GM18517 (cell line): ENCODE measurements around the gene ADAM23.
"Not testable (repeated sequence)": the region's sequence is repeated elsewhere in the genome, so short reads cannot be mapped to it uniquely, and the experiment has no call there.

Source experiments
- ATAC-seq: cut with Tn5 transposase; IDR thresholded peaks from one replicate; pipeline ENCODE4 v1.9.1; 2021; ENCODE audit warnings: mild to moderate bottlenecking, moderate library complexity; ENCODE audit not compliant: unreplicated experiment

ADAM23 gene, protein sequence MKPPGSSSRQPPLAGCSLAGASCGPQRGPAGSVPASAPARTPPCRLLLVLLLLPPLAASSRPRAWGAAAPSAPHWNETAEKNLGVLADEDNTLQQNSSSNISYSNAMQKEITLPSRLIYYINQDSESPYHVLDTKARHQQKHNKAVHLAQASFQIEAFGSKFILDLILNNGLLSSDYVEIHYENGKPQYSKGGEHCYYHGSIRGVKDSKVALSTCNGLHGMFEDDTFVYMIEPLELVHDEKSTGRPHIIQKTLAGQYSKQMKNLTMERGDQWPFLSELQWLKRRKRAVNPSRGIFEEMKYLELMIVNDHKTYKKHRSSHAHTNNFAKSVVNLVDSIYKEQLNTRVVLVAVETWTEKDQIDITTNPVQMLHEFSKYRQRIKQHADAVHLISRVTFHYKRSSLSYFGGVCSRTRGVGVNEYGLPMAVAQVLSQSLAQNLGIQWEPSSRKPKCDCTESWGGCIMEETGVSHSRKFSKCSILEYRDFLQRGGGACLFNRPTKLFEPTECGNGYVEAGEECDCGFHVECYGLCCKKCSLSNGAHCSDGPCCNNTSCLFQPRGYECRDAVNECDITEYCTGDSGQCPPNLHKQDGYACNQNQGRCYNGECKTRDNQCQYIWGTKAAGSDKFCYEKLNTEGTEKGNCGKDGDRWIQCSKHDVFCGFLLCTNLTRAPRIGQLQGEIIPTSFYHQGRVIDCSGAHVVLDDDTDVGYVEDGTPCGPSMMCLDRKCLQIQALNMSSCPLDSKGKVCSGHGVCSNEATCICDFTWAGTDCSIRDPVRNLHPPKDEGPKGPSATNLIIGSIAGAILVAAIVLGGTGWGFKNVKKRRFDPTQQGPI

DNA sequence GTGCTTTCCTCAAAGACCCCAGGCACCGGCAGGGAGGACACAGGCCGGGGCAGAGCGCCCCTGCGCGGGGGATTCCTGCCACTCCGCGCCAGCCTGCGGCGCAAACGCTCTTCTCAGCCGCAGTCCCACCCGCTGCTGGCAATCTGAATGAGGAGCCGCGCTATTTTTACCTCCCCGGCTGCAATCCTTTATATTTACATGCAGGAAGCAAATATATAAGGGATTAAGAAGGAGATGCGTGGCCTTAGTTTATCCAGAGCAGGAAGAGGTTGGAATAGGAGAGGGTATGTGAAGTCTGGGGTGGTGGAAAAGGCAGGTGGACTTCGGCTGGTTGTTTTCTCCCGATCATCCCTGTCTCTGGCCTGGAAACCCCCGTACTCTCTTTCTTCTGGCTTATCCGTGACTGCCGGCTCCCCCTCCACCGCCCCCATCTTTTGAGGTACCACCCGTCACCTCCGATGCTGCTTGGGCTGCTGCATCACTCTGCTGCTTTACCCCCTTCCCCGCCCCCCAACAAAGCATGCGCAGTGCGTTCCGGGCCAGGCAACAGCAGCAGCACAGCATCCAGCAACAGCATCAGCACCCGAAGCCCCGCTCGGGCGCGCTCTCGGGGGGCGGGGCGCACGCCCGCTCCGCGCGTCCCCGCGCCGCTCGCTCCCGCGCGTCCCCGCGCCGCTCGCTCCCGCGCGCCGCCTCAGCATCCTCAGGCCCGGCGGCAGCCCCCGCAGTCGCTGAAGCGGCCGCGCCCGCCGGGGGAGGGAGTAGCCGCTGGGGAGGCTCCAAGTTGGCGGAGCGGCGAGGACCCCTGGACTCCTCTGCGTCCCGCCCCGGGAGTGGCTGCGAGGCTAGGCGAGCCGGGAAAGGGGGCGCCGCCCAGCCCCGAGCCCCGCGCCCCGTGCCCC is at the start of gene ADAM23:
Gene ADAM23, plus strand, starts transcription at position 700 of the 902 bp plus-strand sequence. CDS start 335 bp downstream, outside the sequence.
- ATAC-seq = peak; percentile 57

DNA sequence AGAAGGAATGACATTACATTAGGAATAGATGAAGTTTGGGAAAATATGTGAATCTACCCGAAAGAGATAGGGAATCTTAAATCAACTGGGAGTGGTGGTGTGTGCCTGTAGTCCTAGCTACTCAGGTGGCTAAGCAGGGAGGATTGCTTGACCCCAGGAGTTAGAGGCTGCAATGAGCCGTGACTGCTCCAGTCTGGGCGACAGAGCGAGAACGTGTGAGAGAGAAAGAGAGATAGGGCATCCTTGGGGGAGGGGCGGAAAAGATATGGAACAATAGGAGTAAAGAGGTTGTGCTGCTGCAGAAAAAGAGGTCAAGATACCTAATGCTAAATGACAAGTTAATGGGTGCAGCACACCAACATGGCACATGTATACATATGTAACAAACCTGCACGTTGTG is 47.1 kb upstream of the ADAM23 start:
- no peak for ATAC-seq

DNA sequence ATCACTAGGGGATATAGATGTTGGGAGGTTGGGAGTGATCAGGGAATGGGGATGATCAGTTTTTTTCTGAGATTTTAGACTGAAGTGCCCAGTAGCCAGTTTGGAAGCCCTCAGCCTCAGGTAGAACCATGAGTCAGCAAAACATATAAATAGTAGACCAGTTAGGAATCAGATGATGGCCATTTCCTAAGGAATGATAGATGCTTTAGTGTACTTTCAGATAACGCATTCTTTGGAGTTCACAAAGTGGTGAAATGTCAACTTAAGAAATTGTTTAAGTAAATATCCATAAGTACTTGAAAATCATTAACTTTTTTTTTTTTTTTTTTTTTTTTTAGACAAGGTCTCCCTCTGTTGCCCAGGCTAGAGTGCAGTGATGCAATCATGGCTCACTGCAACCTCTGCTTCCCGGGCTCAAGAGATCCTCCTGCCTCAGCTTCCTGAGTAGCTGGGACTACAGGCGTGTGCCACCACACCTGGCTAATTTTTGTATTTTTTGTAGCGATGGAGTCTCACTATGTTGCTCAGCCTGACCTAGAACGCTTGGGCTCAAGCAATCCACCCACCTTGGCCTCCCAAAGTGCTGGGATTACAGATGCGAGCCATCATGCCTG is 40.3 kb upstream of the ADAM23 start:
- ATAC-seq = not testable (repeated sequence)

DNA sequence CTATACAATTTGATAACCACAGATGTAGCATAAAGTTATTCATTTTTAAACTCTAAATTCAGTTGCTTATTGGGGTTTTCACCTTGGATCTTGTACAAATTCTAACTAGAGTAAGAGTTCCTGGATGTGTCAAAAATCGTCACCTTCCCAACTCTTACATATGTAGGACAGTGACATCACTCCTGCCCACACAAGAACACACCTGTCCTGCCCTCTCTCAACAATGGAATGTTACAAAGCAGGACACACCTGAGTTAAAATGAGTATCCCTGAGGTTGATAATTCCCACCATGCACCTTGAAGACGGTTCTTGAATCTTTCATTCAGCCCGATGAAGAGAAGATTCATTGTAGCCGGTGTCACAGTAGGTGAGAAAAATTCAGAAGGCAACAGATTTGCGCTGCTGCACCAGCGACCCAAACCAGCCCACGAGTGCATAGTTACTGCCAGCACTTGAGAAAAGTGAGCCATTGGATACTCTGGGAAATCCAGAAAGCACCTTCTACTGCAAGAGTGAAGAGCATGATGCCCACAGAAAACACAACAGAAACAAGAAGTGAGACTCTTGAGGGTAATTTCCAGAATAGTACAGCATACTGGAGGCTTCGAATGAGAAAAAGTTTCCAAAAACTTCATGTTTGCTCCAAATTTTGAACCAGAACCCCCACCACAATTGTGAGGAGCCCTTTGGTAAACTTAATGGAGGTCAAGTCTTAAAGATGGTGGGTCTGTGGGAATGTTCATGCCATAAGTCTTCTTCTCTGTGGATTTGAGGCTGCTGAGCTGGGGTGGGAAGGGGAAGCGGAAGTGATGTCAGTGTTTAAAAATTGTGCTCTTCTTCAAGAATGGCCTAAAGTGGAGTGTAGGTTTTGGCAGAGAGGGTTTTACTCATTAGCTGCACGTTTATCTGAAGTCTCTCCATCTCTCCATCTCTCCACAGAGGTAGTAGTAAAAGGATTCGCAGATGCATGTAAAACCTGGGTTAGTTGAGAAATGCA is 34.7 kb upstream of the ADAM23 start:
- ATAC-seq = peak; percentile 96

DNA sequence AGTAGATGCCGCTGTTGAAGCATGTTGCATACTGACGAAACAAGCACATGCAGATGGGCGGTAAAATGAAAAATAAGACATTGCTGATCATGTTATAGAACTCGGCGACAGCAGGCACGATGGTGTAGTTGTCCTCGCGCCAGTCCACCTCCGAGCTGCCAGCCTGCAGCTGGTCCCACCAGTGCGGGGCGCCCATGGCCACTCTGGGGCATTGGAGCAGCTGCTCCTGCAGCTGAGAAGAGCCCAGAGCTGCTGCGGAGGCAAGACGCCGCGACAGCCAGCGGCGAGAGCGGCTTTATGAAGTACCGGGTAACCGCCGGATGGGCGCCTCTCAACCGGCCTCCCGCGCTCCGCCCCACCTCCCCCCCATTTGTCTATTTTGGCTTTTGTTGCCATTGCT is 32.6 kb upstream of the ADAM23 start:
- ATAC-seq = no peak

DNA sequence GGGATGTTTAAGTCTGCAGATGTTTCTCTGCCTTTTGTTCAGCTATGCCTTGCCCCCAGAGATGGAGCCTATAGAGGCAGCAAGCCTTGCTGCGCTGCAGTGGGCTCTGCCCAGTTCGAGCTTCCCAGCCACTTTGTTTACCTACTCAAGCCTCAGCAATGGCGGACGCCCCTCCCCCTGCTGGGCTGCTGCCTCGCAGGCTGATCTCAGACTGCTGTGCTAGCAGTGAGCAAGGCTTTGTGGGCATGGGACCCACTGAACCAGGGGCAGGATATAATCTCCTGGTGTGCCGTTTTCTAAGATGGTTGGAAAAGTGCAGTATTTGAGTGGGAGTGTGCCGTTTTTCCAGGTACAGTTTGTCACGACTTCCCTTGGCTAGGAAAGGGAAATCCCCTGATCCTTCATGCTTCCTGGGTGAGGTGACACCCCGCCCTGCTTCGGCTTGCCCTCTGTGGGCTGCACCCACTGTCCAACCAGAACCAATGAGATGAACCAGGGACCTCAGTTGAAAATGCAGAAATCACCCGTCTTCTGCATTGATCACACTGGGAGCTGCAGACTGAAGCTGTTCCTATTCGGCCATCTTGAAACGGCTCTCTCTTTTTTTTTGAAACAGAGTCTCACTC is 27.6 kb upstream of the ADAM23 start:
- ATAC-seq = no peak

DNA sequence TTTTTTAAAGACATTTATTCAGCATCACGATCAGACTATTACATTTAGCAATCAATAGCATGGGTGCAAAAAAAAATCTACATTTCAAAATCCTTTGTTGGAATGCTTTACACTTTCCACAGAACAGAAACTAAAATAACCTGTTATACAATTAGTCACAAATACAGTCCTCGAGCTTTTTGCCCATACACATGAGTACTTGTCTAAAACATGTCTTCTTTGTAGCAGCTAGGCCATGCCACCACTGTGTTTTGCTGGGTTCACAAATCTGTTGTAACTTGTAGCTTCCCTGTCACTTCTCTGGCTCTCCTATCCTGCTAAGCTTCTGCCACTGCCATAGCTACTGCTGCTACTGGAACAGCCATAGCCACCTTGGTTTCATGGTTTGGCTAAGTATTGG is 24.4 kb upstream of the ADAM23 start:
- no peak for ATAC-seq

DNA sequence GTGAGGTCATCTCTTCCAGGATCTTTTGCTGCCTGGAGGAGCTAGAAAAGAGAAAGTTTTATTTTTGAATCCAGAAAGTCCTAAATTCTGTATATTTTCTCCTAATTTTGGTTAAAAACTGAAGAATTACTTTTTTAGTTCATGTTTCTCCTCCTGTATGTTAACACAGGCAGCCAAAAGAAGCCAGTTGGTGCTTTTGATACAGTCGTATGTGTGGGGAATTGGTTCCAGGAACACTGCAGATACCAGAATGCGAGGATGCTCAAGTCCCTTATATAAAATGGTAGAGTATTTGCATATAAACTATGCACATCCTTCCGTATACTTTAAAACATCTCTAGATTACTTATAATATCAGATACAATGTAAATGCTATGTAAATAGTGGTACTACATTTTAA is 22.6 kb upstream of the ADAM23 start:
- ATAC-seq = no peak

DNA sequence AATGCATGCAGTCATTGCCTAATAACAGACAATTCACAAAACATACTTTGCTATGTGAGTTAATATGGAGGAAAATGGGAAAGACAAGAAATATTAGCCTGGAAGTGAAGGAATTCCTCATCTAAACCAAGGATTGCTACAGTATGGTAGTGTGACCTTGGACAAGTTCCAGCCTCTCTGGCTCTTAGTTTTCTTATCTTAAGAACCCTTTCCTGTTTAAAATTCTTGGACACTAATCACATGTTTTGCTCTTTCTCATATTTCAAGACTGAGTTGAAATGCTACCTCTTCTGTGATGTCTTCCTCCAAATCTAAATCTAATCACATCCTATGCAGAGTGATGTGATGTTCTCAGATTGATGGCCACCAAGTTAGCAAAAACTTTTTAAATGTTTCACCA is 20.8 kb upstream of the ADAM23 start:
- no peak for ATAC-seq

DNA sequence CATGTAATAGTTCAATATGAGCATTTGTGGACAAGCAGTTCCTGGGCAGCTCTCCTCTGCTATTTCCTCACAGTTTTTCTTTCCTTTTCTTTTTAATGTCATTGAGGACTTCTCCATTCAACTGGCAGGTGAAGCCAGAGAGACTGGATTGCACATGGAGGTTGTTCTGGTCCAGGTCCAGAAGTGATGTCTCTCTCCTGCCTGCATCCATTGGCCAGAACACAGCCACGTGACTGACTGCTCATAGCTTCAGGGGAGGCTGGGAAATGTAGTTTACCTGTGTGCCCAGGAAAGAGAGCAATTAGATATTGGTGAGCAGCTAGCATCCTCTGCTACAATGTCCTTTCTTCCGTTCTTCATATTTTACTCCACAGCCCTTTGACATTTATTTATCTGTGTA is 20.2 kb upstream of the ADAM23 start:
- no peak for ATAC-seq

DNA sequence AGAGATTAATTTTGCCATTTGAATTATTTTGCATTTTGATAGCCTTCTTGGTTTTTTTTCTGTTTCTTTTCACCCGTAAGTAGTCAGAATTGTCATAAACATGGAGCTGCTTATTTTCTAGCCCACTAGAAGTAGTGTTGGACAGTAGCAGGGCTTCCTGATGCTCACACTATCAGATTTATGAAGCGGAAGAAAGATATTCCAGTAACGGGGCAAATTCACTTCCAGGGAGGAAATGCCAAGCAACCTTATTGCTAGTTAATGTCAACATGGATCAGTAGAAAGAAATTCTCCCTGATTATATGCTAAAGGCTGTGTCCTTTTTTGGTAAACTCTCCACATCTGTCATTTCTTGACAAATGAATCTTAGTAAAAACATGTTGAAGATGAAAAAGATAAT is 19.2 kb upstream of the ADAM23 start:
- ATAC-seq = no peak

DNA sequence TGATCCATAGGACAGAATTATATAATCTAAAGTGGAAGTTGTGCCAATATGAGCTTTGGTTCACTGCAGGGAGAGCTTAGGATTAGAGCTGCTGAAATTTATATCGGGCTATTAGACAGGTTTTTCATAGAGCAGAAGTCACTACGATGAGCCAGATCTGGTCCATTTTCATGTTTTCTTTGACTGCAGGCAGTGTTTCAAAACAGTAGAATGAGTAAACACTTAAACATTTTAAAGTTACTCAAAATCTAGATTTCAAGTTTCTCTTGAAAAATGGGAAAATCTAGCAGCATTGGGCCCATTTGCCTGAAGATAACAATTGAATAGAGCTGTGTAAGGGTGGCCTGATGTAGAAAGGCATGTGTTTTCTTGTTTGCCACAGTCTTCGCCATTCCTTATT is 14.5 kb upstream of the ADAM23 start:
- ATAC-seq = no peak

DNA sequence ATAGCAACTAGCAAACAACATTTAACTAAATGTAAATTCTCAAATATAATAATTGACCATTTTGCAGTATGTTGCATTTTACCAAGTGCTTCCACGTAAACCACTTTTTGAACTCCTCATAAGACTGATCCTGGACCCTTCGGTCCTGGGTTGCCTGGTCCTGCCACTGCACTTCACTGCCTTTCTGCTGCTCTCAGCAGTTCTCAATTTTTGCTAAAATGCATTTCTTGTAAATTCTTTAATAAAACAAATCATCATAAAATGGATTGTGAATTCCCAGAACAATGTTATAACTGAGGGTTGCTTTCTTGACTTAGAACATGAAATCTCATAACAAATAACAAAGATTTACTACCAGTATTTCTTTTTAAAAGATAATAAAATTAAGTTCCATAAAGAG is 12.9 kb upstream of the ADAM23 start:
- no peak for ATAC-seq

DNA sequence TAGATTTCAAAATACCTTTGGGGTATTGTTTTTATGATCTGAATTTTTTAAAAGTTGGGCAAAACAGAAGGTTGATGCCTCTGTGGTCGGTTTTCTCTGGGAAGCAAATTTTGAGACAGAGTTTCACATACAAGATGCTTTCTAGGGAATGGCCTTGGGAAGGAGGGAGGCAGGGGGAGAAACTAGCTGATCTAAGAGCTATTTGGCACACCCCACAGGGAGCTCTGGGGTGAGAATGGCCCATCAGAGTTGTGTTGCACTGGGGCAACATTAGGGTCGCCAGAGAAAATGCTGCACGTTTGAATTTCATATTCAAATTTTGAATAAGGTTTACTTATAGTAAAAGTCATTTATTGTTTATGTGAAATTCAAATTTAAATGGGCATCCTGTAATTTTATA is 11.9 kb upstream of the ADAM23 start:
- no peak for ATAC-seq

DNA sequence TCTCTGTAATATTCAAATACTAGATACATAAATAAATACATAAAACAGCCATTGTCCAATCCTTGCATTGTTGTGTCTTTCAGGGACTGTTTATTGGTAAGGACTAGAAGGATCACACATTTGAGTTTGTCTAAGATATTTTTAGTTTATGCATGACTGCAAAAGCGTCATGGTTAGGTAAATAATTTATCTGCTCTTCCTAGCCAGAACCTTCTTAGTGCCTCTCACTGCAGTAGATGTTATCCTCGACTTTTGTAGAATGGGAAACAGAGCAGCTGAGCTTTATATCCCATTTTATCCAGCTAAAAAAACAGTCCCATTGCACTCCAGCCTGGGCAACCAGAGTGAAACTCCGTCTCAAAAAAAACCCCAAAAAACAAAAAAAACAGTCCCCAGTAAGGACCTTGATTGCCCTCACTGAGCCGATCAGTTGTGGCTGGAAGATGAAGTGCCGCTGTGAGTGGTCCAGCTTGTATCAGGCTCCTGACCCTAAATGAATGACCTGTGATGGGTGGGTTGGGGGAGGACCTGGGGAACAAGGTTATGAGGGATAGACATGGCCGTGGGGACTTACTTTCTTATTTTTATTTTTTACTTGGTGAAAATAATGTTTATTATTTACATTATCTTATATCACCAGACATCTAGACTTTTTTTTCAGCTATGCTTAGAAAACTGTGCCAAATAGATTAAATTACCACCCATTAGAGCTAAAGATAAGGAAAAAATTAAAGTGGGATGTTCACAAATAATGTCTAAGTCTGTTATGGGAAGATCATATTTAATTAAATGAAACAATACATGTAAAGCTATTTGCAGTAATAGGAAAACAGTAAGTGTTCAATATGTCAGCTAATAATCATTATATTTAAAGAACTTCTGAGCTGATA is 10.9 kb upstream of the ADAM23 start:
- ATAC-seq = no peak

DNA sequence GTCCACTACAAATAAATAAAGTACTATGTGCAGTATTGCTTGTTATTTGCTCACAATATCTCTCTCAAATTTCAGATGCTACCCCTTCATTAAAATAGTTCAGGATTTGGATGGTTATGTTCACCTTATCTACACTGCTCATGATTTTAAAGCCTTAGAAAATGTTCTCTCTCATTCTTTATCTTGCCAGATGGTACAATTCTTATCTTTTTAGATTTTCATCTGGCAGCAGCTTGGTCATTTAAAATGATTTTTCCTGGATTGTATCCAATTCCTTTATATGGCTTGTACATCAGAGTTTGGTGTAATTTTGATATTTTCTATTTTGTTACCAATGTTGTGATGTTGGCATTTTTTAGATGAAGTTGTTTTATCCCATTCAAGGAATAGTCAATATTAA is 10.1 kb upstream of the ADAM23 start:
- ATAC-seq = no peak

DNA sequence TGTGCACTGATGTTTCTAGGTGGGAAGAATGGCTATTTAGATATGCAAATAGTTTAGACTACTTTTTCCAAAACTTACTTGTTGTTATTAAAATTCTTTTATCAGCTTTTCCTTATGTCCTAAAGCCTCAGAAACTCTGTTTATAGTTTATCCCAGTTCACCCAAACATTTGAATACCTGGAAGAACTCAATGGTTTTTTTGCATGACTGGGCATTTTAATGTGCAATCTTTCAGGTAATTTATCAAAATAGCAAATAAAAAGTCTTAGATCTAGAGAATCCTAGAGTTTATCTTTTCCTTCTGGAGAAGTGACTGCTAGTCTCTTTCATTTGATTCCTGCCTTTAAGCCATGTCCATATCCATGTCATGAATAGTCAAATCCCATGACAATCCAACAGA is 9.6 kb upstream of the ADAM23 start:
- no peak for ATAC-seq

DNA sequence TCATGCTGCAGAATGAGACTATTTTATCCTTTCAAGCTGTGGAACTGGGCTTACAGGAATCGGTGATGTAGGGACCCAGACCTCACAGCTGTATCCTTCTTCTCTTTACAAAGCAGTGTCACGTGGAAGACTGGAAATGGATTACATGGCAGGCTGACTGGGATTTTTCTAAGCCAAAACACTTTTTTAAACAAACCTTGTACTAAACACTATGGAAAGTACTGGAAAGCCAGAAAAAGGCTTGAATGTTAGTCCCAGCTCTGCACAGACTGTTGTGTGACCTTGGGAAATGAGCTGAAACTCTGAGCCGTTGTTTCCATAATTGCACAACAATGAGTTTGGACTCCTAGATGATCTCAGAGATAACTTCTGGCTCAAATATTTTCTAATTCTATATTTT is 7.6 kb upstream of the ADAM23 start:
- no peak for ATAC-seq
